OCI-LY3 (cell line): Measurements from ENCODE around the gene ECE1.
"Not testable (repeated sequence)": the region's sequence is repeated elsewhere in the genome, so short reads cannot be mapped to it uniquely, and the experiment has no call there.

Experiments
- EZH2phosphoT487 ChIP-seq: fragments of 200-600 bp; shearing (Covaris generic); IDR thresholded peaks from 2 replicates; pipeline ENCODE4 v1.6.1; 2018; ENCODE audit warnings: antibody characterized with exemption, mixed run types, low read depth
- TF ChIP-seq, protein P1 (sequence below): fragments of 200-600, 300-600 bp; sonication (generic); IDR thresholded peaks from 2 replicates; pipeline ENCODE4 v1.5.1; 2014; ENCODE audit warnings: antibody characterized with exemption, low read length, low read depth

DNA sequence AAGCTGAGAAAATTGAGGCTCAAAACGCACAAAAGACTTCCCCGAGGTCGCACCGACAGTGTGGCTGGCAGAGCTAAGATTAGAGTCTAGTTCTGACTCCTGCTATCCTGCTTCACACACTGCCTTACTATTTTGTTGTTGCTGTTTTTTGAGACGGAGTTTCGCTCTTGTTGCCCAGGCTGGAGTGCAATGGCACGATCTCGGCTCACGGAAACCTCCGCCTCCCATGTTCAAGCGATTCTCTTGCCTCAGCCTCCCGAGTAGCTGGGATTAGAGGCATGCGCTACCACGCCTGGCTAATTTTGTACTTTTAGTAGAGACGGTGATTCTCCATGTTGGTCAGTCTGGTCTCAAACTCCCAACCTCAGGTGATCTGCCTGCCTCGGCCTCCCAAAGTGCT, 112.0 kb downstream of the ECE1 start:
- TF ChIP-seq, protein P1, sequence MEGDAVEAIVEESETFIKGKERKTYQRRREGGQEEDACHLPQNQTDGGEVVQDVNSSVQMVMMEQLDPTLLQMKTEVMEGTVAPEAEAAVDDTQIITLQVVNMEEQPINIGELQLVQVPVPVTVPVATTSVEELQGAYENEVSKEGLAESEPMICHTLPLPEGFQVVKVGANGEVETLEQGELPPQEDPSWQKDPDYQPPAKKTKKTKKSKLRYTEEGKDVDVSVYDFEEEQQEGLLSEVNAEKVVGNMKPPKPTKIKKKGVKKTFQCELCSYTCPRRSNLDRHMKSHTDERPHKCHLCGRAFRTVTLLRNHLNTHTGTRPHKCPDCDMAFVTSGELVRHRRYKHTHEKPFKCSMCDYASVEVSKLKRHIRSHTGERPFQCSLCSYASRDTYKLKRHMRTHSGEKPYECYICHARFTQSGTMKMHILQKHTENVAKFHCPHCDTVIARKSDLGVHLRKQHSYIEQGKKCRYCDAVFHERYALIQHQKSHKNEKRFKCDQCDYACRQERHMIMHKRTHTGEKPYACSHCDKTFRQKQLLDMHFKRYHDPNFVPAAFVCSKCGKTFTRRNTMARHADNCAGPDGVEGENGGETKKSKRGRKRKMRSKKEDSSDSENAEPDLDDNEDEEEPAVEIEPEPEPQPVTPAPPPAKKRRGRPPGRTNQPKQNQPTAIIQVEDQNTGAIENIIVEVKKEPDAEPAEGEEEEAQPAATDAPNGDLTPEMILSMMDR = not testable (repeated sequence)
- TF ChIP-seq EZH2phosphoT487 = not testable (repeated sequence)
